Measurements from ENCODE around the gene CHD6.

The CHD6 gene

DNA sequence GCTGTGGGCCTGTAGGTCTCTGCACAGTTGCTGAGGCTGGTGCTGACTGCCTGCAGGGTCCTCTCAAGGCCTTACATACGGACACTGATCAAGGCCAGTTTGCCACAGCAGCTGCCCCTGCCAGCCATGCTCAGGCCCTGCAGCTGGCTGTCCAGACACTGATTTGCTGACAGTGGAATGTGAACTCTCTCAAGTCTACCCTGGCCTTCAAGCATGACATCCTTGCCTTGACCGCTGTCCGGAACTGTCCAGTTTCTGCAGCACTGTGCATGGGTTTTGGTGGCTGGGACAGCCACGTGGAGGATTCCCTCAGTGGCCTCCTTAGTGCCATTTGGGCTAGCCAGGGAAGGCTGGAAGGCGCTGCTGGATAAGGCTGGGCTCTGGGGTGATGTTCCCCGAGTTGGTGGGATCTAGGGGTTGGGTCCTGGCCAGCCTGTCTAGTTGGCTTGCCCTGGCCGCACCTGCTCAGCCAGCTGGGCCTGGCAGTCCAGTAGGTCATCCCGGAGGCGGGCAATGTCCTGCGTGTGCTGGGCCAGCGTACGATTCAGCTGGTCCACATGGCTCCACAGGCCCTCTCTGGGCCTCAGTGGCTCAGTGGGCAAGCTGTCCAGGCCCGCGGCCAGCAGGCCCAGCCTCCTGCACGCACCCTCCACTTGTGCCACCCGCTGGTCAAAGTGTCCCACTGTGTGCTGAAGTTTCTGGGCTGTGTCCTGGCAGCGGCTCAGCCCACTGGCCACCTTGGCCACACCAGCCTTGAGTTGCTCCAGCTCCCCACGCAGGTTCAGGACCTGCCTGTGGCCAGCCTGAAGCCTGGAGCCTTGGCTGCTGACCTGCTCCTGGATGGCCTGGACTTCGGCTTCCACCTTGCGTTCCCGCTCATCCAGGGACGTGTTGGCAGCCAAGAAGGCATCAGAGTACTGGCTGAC, 257.1 kb downstream of the CHD6 start:
- Histone ChIP-seq H3K4me1 (ENCODE audit: control insufficient read depth, insufficient read depth, low read length) (no peaks in the 10 kb centered on the region), H3K9me3 (ENCODE audit: control insufficient read depth, insufficient read depth, low read depth, low read length) (no peaks in the 10 kb centered on the region), H3K36me3 (ENCODE audit: control insufficient read depth in 2 of 2, insufficient read depth in 1 of 2, low read length in 2 of 2) (peaks cover 0 to 74% of the 10 kb centered on the region in 2 experiments; a peak in 2 of 3 replicates), H3K27ac (ENCODE audit: extremely low read depth, low read depth, low read length) (no peak overlapping the region), H3K4me3 (ENCODE audit: low read depth, low read length) (no peak overlapping the region)
- TF ChIP-seq ZNF558 (tag by site-specific recombination; IDR thresholded peaks at IDR 0.05) (no peak), REST (tag by site-specific recombination; IDR thresholded peaks at IDR 0.05) (peak; percentile 69)
- POLR2A ChIA-PET = no interaction called here
- CTCF ChIA-PET = interaction anchor here (1.0 kb wide), 1 partner anchor 226 kb away, joined by 3 read pairs; no protein-coding TSS in a partner anchor

DNA sequence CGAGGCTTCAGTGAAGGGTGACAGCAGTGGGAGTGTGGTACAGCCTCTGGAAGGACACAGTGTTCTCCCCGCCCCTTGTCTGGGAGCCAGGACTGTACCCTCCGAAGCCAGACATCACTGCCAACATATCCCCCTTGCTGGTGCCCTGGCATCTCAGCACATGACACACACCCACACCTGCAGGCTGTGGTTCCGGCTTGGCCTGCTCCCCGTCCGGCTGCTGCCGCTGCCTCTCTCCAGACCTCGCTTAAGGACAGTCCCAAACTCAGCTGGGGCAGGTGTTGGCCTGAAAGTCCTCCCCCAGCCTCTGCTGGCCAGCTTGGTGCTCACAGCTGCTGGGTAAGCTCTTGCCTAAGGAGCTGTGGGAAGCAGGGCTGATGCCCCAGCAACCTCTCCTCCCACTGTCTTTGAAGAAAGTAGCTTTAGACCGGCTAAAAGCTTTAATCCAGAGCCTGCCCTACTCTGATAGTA, 258.6 kb downstream of the CHD6 start:
- peaks cover 0 to 84% of the 10 kb centered on the region in 2 experiments; a peak in 2 of 3 replicates for H3K36me3 ChIP-seq (ENCODE audit: control insufficient read depth in 2 of 2, insufficient read depth in 1 of 2, low read length in 2 of 2)
- CTCF ChIA-PET = no interaction called here
- H3K27ac ChIP-seq (ENCODE audit: extremely low read depth, low read depth, low read length) = no peak overlapping the region
- TF ChIP-seq, protein P1, sequence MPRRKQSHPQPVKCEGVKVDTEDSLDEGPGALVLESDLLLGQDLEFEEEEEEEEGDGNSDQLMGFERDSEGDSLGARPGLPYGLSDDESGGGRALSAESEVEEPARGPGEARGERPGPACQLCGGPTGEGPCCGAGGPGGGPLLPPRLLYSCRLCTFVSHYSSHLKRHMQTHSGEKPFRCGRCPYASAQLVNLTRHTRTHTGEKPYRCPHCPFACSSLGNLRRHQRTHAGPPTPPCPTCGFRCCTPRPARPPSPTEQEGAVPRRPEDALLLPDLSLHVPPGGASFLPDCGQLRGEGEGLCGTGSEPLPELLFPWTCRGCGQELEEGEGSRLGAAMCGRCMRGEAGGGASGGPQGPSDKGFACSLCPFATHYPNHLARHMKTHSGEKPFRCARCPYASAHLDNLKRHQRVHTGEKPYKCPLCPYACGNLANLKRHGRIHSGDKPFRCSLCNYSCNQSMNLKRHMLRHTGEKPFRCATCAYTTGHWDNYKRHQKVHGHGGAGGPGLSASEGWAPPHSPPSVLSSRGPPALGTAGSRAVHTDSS (tag by site-specific recombination; IDR thresholded peaks at IDR 0.05) = no peak
- TF ChIP-seq ZNF677 (tag by site-specific recombination; IDR thresholded peaks at IDR 0.05) = no peak
- 0 out of 2 replicates have a peak, but pooled peaks have one; percentile 12 for TF ChIP-seq ZNF600 (tag by site-specific recombination; IDR thresholded peaks at IDR 0.05)
- no peak for TF ChIP-seq ZNF335 (tag by site-specific recombination; conservative IDR thresholded peaks at IDR 0.05)
- TF ChIP-seq SALL2 (tag by site-specific recombination; IDR thresholded peaks at IDR 0.05; ENCODE audit: borderline replicate concordance) = no peak
- TF ChIP-seq HOXD13 (CRISPR knock-in tag; IDR thresholded peaks at IDR 0.05; ENCODE audit: borderline replicate concordance) = no peak
- TF ChIP-seq KLF1 (tag by site-specific recombination; IDR thresholded peaks at IDR 0.05) = no peak
- no peak overlapping the region for H3K4me3 ChIP-seq (ENCODE audit: low read depth, low read length)
- POLR2A ChIA-PET = no interaction called here
- H3K4me1 ChIP-seq (ENCODE audit: control insufficient read depth, insufficient read depth, low read length) = no peaks in the 10 kb centered on the region
- H3K9me3 ChIP-seq (ENCODE audit: control insufficient read depth, insufficient read depth, low read depth, low read length) = no peaks in the 10 kb centered on the region

DNA sequence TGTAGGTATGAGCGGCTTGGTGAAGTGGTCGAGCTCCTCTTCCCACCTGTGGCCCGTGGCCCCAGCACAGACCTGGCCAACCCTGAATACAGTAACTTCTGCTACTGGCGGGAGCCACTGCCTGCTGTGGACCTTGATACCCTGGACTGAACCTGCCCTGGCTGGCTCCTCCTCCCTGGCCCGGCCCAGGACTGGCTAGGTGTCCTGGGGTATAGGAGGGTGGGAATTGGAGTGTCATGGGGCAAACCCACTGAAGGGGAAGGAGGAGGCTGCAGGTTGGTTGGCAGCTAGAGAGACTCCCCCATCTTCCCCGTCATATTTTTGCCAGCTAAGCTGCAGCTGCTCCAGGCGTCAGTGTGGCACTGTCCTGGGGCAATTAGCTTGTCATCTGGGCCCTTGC, 259.5 kb downstream of the CHD6 start:
- no peaks in the 10 kb centered on the region for H3K9me3 ChIP-seq (ENCODE audit: control insufficient read depth, insufficient read depth, low read depth, low read length)
- ChIA-PET POLR2A (no interaction called here), CTCF (no interaction called here)
- H3K4me1 ChIP-seq (ENCODE audit: control insufficient read depth, insufficient read depth, low read length) = no peaks in the 10 kb centered on the region
- H3K27ac ChIP-seq (ENCODE audit: extremely low read depth, low read depth, low read length) = no peak overlapping the region
- no peak overlapping the region for H3K4me3 ChIP-seq (ENCODE audit: low read depth, low read length)
- peaks cover 0 to 80% of the 10 kb centered on the region in 2 experiments; a peak in 2 of 3 replicates for H3K36me3 ChIP-seq (ENCODE audit: control insufficient read depth in 2 of 2, insufficient read depth in 1 of 2, low read length in 2 of 2)
- no peak for TF ChIP-seq ZNF302 (tag by site-specific recombination; IDR thresholded peaks at IDR 0.05; ENCODE audit: low read depth)
- no peak for TF ChIP-seq ZNF488 (tag by site-specific recombination; IDR thresholded peaks at IDR 0.05)
- no peak for TF ChIP-seq ZNF558 (tag by site-specific recombination; IDR thresholded peaks at IDR 0.05)
- no peak for TF ChIP-seq ZNF175 (tag by site-specific recombination; IDR thresholded peaks at IDR 0.05)
- no peak for TF ChIP-seq ZNF518A (tag by site-specific recombination; conservative IDR thresholded peaks at IDR 0.05; ENCODE audit: low read depth)
- no peak for TF ChIP-seq ZNF121 (tag by site-specific recombination; IDR thresholded peaks at IDR 0.05)
- TF ChIP-seq ZNF157 (tag by site-specific recombination; IDR thresholded peaks at IDR 0.05) = no peak
- no peak for TF ChIP-seq ZNF23 (tag by site-specific recombination; IDR thresholded peaks at IDR 0.05; ENCODE audit: borderline replicate concordance)
- TF ChIP-seq, protein P2, sequence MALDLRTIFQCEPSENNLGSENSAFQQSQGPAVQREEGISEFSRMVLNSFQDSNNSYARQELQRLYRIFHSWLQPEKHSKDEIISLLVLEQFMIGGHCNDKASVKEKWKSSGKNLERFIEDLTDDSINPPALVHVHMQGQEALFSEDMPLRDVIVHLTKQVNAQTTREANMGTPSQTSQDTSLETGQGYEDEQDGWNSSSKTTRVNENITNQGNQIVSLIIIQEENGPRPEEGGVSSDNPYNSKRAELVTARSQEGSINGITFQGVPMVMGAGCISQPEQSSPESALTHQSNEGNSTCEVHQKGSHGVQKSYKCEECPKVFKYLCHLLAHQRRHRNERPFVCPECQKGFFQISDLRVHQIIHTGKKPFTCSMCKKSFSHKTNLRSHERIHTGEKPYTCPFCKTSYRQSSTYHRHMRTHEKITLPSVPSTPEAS (tag by site-specific recombination; IDR thresholded peaks at IDR 0.05) = no peak
